ENCODE results near the gene KCNA2.

Gene KCNA2

DNA sequence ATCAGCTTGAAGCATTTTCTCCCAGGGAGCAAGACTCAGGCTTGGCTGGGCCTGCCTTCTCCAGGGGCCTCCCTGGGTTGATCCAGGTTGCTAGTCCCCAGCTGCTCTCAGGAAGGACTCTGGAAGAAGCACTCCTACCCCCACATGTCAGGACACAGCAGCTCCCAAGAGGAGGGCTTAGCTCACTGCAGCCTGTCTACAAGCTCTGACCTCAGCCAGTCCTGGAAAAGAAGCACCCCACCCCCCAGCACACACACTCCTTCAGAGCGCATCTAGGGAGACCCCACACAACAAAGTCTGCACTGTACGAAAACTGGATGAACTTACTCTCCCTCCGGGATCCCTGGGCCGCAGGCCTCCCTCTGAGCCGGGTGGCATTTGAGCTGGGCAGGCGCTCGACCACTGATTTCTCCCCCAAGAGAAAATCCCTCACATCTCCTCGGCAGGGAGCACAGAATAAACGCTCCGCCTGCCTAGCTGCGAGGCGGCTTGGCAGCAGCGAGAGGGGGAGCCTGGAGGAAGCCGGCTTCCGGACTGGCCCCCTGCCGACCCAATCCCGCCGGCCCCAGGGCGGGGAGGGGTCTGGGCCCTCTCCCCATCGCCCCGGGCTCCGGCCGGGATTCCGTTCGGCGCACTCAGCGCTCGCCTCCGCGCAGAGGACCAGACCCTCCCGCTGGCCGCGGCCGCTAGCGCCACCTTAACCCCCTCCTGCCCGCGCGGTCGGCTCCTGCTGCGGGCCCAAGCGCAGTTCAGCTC lies at the start of gene KCNA2:
Gene KCNA2 (minus strand): TSS at position 458 of the 756 bp plus-strand sequence. CDS start 1,576 bp downstream, outside the sequence.
- DNase-seq (ENCODE audit: low read depth): no peak

DNA sequence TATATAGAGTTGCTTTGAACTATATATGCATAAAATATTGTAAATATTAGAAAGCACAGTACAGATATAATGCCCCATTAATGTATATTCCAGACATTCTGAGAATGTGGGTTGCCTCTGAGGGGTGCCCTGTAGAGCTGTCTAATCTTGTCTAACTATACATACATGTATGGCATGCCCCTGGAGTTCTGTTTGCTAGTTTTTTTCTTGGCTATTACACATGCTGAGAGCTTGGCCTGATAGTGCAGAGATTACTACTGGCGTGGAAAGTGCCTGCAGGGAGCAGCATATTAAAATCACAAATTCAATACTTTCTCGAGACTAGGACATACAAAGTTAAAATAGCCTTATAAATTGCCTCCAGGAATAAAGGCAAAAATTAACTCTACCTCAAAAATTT lies 44.5 kb upstream of the KCNA2 start:
- no peak for DNase-seq (ENCODE audit: low read depth)

DNA sequence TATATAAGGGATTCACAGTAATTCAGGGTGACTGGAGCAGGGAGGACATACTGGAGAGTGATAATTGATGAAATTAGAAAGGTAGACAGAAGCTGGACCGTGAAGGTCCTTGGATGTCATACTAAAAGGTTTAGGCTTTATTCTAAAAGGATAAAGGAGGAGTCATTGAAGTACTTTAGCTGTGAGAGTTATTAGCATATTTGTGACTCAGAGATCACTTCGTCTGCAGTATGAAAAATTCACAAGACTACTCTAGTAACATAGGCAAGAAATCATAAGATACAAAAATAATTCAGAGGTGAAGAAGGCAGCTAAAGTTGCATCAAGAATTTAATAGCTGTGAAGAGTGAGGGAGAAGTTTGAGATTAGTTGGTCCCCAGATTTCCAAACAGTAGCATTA lies 42.3 kb upstream of the KCNA2 start:
- DNase-seq (ENCODE audit: low read depth): no peak

DNA sequence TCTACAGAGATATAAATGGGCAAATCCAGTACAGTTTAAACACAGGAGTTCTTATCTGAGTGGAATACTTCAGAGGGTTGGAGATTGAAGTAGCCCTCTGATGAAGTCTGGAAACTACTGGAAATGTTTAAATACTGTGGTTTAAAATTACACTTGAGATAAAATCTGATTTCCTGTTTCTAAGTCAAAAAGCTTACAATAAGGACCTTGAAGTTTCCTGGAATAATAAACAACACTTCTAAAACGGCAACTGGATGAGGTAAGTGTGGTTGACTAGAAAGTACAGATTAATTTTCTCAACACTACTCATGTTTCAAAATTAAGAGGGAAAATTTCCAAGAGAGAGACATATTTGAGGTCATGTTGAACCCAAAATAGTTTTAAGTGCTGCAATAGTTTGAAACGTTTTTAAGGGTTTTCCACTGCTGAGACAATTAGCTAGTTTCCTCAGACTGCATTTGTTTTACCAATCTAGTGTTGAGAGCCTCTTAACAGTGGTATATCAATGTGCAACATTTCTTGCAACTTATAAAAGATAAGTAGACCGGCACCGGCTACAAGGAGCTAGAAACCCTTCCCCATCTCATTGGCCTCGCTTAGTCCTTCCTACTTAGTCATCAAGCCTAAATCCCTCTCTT lies 41.2 kb upstream of the KCNA2 start:
- DNase-seq (ENCODE audit: low read depth): no peak

GRCh38 chr1:110645821-110646735 lies 39.9 kb upstream of the KCNA2 start:
- peak; percentile 12 for DNase-seq (ENCODE audit: low read depth)

DNA sequence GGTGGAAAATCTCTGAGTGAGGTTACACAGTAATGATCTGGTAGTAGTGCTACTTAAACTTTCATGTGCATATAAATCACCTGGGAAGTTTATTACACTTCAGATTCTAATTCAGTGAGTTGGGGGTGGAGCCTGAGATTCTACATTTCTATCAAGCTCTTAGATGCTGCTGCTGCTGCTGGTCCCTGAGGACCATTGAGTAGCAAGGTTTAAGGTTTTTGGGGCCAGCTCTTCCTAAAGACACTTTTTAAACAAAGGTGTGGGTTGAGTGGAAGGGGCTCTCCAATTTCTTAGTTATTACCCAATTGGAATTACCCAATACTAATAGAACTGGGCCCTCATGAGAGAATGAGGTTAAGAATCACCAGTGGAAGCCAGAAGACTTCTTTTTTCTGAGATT lies 39.1 kb upstream of the KCNA2 start:
- no peak for DNase-seq (ENCODE audit: low read depth)

GRCh38 chr1:110643879-110644472 lies 37.8 kb upstream of the KCNA2 start:
- DNase-seq (ENCODE audit: low read depth): no peak

- DNase-seq (ENCODE audit: low read depth): no peak
Measured at GRCh38 chr1:110639724-110640386, 33.7 kb upstream of the KCNA2 start.

DNA sequence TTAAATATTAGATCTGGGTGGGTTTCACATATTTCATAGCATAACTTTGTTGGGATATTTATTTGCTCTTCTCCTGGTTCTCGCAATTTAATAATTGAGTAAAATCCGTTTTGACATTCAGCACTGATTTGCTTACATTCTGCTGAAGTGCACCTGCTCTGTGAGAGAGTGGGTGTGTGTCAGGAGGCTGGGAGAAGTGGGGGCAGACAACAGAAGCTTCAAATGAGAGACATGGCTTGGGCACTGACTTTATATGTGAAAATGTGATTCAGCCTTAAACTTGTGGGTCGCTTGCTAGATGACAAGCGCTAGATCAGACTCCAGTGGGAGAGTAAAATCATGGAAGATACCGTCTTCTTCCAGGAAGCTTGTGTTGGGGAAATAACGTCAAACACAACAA lies 32.4 kb upstream of the KCNA2 start:
- no peak for DNase-seq (ENCODE audit: low read depth)

DNA sequence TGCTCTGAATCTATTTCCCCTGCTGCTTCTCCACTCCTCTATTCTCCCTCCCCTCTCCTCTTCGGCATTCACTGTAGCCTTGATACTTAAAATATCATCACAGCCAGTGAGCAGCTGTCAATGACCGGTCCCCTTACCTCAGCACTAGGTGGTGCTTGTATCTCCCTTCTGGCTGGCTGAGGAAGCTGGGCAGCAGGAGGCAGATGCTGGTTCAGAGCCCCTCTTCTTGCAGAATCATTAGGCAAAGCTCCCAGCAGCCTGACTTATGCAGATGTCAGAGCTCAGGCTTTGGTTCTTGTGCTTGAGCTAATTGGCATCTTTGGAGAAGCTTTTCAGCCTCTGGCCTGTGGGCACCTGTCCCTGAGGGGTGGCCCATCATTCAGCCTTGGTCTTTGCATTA lies 31.9 kb upstream of the KCNA2 start:
- DNase-seq (ENCODE audit: low read depth): no peak

DNA sequence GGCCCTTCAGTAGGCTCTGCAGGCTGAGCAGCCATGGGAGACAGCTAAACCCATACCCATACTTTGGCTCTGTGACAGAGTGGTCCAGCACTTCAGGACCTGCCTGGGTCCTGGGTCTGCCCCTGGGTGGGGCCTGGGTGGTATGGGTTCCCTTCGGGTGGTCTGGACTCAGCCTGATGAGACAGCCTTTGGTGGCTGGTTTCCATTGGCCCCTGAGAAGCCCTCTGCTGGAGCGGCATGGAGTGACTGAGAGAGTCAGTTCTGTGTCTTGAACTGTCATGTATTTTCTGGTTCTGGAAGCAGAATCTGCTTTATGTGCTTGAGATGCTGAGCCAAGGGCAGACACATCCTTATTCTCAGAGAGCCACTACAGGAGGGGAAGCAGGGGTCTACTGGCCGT lies 31.3 kb upstream of the KCNA2 start:
- DNase-seq (ENCODE audit: low read depth): no peak

- no peak for DNase-seq (ENCODE audit: low read depth)
Measured at GRCh38 chr1:110636149-110636935, 30.2 kb upstream of the KCNA2 start.

DNA sequence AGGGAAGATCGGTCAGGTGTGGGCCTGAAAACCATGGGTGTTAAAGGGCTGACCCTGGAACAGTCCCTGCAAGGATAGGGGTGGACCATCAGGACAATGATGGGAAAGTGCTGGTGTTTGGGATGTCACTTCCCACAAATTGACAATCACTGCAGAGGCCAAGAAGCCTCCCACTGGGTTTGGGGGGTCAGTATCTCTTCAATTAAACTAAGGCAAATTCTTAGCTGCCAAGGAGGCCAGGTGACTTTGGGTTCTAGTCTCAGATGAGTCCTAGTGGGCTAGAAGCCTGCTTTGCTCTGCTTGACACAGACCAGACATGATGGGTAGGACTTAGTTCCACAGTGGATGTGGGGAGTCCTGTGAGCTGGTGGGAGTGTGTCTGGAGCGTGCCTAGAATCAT lies 29.3 kb upstream of the KCNA2 start:
- no peak for DNase-seq (ENCODE audit: low read depth)

DNA sequence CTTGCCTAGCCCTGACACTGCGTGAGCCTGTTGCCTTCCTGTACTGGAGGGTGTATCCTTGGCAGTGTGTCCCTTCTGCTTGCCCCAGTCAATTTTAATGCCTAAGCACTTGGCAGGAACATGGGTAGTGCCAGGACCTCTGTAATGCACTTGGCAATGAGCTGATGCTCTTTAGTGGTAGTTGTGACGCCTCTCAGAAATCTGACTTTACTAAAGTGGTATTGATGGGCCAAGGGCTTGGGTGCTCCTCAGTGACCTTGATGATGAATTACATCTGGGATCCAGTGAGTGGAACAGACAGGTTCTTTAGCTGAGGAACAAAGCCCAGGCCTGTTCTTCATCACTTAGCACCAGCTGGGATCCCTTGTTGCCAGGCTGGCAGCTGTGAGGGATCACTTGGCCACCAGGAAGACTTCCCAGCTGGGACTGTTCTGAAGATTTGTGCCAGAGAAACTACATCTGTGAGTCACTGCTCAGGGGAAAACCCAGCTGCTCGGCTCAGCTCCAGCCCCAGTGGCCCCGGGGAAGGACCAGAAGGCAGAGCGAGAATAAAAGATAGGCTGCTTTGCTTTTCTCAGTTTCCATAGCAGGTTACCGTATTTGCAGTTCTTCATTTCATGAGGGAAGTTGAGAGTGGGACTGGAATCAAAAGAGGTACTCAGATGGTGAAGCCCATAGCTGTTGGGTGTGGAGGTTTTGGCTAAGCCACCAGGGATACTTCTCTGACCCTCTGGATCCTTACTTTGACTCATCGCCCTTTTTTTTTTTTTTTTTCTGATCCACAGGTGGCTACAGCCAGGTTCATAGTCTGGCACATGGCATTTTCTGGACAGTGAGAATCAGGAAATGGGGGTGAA lies 28.5 kb upstream of the KCNA2 start:
- DNase-seq (ENCODE audit: low read depth): no peak

DNA sequence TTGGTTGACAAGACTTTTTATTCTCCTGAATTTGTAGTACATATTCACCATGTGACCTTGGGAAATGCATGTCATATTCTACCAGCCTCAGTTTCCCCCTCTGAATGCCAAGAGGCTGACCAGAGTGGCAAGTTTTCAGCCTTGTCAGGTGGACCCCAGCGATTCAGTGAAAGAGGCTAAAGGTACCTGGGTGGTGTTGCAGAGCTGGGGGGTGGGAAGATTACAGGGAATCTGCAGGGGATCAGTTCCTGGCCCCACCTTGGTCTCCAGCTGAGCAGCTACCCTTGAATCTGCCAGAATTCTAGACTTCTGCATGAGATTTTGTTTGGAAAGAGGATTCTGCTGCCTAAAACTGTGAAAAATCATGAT lies 27.9 kb upstream of the KCNA2 start:
- no peak for DNase-seq (ENCODE audit: low read depth)

GRCh38 chr1:110633646-110634030 lies 27.5 kb upstream of the KCNA2 start:
- DNase-seq (ENCODE audit: low read depth): no peak

GRCh38 chr1:110631836-110632620 lies 25.9 kb upstream of the KCNA2 start:
- no peak for DNase-seq (ENCODE audit: low read depth)

- no peak for DNase-seq (ENCODE audit: low read depth)
Measured at GRCh38 chr1:110630839-110631663, 24.9 kb upstream of the KCNA2 start.

All from HS-27A (cell line).